Parietal lobe (tissue), 1 donor: ENCODE results near the gene PCDHA3. TPM values are rescaled to one million over a fixed set of nuclear protein-coding genes. Genes with fewer than 3 reads are reported as not detected.

Source experiments
- total RNA-seq: library from RNA; depleted of rRNA; stranded (reverse); fragments of >200 nt; gene quantifications from one replicate; pipeline ENCODE4 v1.2.3, GENCODE V29; 2014

The PCDHA3 gene
- 32.6 TPM for total RNA-seq

DNA sequence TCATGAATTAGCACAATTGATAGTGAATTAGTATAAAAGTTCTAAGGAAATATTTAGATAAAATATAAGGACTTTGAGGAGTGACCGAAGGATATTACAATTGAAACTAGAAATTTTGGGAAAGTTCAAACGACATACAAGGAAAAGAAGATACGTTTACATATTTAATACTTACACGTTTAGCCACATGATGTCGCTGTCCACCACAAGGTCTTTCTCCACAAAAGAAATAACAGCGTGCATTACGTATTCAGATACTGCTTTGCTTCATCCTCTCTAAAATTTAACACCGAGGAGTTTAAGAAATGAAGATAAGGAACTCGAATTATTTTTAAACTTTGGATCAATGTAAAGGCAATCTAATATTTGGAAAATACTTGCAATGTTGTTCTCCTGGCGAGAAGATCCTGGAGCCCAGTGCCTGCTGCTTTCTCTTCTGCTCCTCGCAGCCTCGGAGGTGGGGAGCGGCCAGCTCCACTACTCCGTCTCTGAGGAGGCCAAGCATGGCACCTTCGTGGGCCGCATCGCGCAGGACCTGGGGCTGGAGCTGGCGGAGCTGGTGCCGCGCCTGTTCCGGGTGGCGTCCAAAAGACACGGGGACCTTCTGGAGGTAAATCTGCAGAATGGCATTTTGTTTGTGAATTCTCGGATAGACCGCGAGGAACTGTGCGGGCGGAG is at the start of gene PCDHA3:
PCDHA3 (plus strand) TSS at position 242 of the 678 bp plus-strand sequence.

DNA sequence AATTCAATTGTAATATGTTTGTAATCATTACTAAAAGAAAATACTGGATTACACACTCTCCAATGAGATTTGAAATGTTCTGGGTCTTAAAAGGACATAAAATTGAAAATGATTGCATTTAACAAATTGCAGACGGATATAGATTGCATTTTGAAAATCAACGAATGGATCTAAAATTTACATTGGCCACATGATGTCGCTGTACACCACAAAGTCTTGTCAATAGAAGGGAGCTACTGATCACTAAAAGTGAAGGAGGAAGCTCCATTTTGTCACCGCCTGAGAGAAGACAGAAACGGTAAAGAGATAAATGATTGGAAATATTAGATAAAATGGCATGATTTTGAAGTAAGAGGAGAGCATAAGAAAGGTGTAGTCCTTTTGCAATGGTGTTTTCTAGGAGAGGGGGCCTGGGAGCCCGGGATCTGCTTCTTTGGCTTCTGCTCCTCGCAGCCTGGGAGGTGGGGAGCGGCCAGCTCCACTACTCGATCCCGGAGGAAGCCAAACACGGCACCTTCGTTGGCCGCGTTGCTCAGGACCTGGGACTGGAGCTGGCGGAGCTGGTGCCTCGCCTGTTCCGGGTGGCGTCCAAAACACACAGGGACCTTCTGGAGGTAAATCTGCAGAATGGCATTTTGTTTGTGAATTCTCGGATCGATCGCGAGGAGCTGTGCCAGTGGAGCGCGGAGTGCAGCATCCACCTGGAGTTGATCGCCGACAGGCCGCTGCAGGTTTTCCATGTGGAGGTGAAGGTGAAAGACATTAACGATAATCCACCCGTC is 14.8 kb upstream of the PCDHA3 start, which contains the start of gene PCDHA1:
PCDHA1 (plus strand) TSS at position 236 of the 782 bp plus-strand sequence.

GRCh38 chr5:140794595-140795258 is 6.1 kb upstream of the PCDHA3 start, which contains the start of gene PCDHA2:
TSS of gene PCDHA2 (plus strand) at chr5:140794852.

DNA sequence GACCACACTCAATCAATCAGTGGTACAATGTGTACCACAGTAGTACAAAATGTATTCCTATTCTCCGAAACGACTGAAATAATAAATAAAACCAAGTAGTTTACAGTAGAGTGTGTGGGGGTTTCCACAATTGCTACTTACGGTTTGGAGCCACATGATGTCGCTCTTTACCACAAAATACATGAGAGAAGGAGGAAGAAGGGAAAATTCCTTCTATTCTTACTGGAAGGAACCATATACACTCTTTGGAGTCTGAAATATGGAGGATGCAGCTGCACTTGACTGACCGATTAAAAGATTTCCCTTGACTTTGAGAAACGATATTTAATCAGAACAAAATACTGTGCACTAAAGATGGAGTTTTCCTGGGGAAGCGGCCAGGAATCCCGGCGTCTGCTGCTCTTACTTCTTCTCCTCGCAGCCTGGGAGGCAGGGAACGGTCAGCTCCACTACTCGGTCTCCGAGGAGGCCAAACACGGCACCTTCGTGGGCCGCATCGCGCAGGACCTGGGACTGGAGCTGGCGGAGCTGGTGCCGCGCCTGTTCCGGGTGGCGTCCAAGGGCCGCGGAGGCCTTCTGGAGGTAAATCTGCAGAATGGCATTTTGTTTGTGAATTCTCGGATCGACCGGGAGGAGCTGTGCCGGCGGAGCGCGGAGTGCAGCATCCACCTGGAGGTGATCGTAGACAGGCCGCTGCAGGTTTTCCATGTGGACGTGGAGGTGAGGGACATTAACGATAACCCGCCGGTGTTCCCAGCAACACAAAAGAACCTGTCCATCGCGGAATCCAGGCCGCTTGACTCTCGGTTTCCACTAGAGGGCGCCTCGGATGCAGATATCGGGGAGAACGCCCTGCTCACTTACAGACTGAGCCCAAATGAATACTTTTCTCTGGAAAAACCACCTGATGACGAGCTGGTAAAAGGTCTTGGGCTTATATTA is 6.2 kb downstream of the PCDHA3 start, which contains the start of gene PCDHA4:
PCDHA4 (plus strand) TSS at position 235 of the 942 bp plus-strand sequence.

DNA sequence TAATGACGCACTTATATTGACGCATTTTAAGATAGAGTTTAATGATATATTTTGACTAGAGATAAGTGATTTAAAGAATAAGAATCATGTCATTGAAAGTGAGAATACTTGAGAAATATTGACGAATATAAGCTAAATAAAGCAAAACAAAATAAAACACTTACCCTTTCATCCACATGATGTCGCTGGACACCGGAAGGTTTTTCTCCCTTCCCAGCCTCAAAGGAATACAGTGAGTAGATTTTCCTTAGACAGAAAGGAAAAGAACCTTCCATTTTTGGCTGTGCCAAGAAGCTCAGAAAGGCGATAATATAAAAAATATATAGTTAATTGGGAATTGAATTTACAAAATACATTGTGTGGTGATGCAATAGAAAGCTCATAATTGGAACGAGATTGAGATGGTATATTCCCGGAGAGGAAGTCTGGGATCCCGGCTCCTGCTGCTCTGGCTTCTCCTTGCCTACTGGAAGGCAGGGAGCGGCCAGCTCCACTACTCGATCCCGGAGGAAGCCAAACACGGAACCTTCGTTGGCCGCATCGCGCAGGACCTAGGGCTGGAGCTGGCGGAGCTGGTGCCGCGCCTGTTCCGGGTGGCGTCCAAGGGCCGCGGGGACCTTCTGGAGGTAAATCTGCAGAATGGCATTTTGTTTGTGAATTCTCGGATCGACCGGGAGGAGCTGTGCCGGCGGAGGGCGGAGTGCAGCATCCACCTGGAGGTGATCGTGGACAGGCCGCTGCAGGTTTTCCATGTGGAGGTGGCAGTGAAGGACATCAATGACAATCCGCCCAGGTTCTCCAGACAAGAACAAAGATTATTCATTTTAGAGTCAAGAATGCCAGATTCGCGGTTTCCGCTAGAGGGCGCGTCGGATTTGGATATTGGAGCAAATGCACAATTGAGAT is 20.8 kb downstream of the PCDHA3 start, which contains the start of gene PCDHA5:
PCDHA5 (plus strand) TSS at position 239 of the 906 bp plus-strand sequence.

GRCh38 chr5:140827704-140828361 is 27.0 kb downstream of the PCDHA3 start, which contains the start of gene PCDHA6:
TSS of gene PCDHA6 (plus strand) at chr5:140827960. CDS start at chr5:140828092, 132 bp downstream.

GRCh38 chr5:140833993-140834392 is 33.1 kb downstream of the PCDHA3 start, which contains the start of gene PCDHA7:
TSS of gene PCDHA7 (plus strand) at chr5:140834269. CDS start at chr5:140834384, 115 bp downstream.

GRCh38 chr5:140840978-140841962 is 40.4 kb downstream of the PCDHA3 start, which contains the start of gene PCDHA8:
TSS of gene PCDHA8 (plus strand) at chr5:140841187. CDS start at chr5:140841322, 135 bp downstream.

DNA sequence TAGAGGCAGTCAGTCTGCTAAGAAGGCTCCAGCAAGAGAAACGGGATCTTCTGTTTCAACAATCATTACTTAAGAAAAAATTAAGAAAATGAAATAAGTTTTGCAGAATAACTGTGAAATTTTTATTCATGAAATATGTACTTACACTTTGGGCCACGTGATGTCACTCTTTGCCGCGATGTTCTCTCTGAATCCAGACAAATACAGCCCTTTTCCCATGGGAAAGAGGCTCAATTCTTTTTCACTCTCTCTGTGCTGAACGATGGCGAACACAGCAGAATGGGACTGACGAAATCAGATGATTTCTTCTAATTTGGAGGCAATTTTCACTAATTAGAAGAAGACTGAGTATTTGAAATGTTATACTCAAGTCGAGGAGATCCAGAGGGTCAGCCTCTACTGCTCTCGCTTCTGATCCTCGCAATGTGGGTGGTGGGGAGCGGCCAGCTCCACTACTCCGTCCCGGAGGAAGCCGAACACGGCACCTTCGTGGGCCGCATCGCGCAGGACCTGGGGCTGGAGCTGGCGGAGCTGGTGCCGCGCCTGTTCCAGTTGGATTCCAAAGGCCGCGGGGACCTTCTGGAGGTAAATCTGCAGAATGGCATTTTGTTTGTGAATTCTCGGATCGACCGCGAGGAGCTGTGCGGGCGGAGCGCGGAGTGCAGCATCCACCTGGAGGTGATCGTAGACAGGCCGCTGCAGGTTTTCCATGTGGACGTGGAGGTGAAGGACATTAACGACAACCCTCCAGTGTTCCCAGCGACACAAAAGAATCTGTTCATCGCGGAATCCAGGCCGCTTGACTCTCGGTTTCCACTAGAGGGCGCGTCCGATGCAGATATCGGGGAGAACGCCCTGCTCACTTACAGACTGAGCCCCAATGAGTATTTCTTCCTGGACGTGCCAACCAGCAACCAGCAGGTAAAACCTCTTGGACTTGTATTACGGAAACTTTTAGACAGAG is 47.6 kb downstream of the PCDHA3 start, which contains the start of gene PCDHA9:
PCDHA9 (plus strand) TSS at position 244 of the 964 bp plus-strand sequence; CDS start at position 358, 114 bp downstream.

Other genes starting within 250 kb of the PCDHA3 start
- 32.6 TPM for gene SRA1, start 243.6 kb upstream of the PCDHA3 start, total RNA-seq
- gene APBB3, start 236.5 kb upstream of the PCDHA3 start, total RNA-seq = 61.7 TPM
- gene SLC35A4, start 236.2 kb upstream of the PCDHA3 start, total RNA-seq = 8.5 TPM
- 3.8 TPM for gene CD14, start 167.9 kb upstream of the PCDHA3 start, total RNA-seq
- 18.2 TPM for gene TMCO6, start 161.6 kb upstream of the PCDHA3 start, total RNA-seq
- gene NDUFA2, start 153.4 kb upstream of the PCDHA3 start, total RNA-seq = 24.4 TPM
- 94.2 TPM for gene IK, start 153.2 kb upstream of the PCDHA3 start, total RNA-seq
- gene WDR55, start 136.2 kb upstream of the PCDHA3 start, total RNA-seq = 16.0 TPM
- 1.3 TPM for gene DND1, start 127.5 kb upstream of the PCDHA3 start, total RNA-seq
- 89.5 TPM for gene HARS1, start 109.7 kb upstream of the PCDHA3 start, total RNA-seq
- 47.9 TPM for gene HARS2, start 109.6 kb upstream of the PCDHA3 start, total RNA-seq
- gene ZMAT2, start 100.6 kb upstream of the PCDHA3 start, total RNA-seq = 41.9 TPM
- gene PCDHA1, start 14.9 kb upstream of the PCDHA3 start, total RNA-seq = 9.1 TPM
- gene PCDHA2, start 6.2 kb upstream of the PCDHA3 start, total RNA-seq = 20.3 TPM
- gene PCDHA4, start 6.0 kb downstream of the PCDHA3 start, total RNA-seq = 29.7 TPM
- gene PCDHA5, start 20.6 kb downstream of the PCDHA3 start, total RNA-seq = 23.2 TPM
- 46.3 TPM for gene PCDHA6, start 26.9 kb downstream of the PCDHA3 start, total RNA-seq
- gene PCDHA7, start 33.2 kb downstream of the PCDHA3 start, total RNA-seq = 47.0 TPM
- gene PCDHA8, start 40.1 kb downstream of the PCDHA3 start, total RNA-seq = 25.7 TPM
- gene PCDHA9, start 47.3 kb downstream of the PCDHA3 start, total RNA-seq = 42.6 TPM
- 42.3 TPM for gene PCDHA10, start 54.8 kb downstream of the PCDHA3 start, total RNA-seq
- 80.4 TPM for gene PCDHA11, start 67.9 kb downstream of the PCDHA3 start, total RNA-seq
- 40.4 TPM for gene PCDHA12, start 74.3 kb downstream of the PCDHA3 start, total RNA-seq
- 42.3 TPM for gene PCDHA13, start 81.1 kb downstream of the PCDHA3 start, total RNA-seq
- gene PCDHAC1, start 125.2 kb downstream of the PCDHA3 start, total RNA-seq = 66.4 TPM
- 55.1 TPM for gene PCDHAC2, start 165.4 kb downstream of the PCDHA3 start, total RNA-seq